ELR (cell line): ENCODE data around the gene C4orf54.

ENCODE experiments used
- DNase-seq: peaks from one replicate; pipeline ENCODE4 v3.0.0-alpha.2; 2015; ENCODE audit warnings: low read depth

C4orf54 gene

DNA sequence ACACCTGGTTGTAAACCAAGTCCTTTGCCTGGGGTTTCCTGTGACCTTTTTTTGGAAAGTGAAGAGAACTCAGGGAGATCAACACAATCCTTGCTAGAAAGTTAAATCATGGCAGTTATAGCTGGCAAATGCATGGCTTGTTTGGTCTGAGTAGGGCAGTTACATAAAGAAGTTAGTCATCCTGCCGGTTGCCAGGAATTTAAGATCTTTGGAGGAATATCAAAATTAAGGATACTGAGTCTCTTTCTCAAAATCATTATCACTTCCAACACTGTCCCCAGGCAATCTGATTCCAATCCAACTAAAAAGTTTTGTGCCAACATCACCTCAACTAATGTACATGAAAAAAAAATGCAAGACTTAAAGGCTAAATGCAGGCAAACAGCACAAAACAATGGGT is 40.3 kb downstream of the C4orf54 start:
- DNase-seq, result no peak

- no peak for DNase-seq
These were observed 42.3 kb downstream of the C4orf54 start for GRCh38 chr4:99615170-99615820.

- DNase-seq, result no peak
These were observed 43.1 kb downstream of the C4orf54 start for GRCh38 chr4:99614491-99614890.

GRCh38 chr4:99612704-99613103 is 44.9 kb downstream of the C4orf54 start:
- DNase-seq, result no peak

- no peak for DNase-seq
These were observed 45.3 kb downstream of the C4orf54 start for GRCh38 chr4:99612281-99612680.

DNA sequence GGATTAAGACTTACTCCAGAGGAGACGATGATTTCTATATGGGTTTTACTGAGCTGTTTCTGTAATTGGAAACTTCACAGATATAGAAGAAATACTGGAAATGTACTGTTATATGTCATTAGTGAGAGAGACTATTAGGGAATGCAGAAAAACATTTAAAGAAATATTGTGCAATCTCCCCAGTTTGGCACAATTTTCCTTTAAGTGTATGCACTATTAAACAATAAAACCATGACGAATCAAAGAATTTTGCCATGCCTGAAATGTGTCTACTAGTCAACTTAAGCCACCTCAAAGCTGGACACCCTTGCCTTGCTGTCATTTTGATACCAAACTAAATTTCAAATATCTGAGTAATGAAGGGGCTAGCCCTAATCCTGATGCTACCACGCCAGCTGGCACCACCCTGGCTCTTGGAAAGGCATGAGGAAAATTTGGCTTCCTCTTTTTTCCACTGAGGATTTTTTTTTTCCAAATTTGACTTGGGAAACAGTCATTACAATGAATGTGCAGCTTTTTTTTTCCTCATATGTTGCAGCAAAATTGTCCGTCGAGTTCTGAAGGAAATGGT is 46.9 kb downstream of the C4orf54 start:
- no peak for DNase-seq

GRCh38 chr4:99608417-99608816 is 49.2 kb downstream of the C4orf54 start:
- DNase-seq, result no peak
